ENCODE results near the gene CEACAM4.

- no peak for TF ChIP-seq CTCF (conservative IDR thresholded peaks at IDR 0.05; ENCODE audit: low read depth, low read length)
- no peak for TF ChIP-seq EZH2 (IDR thresholded peaks at IDR 0.05; ENCODE audit: borderline replicate concordance, low read depth, low read length, poor library complexity, severe bottlenecking)
Measured at GRCh38 chr19:41604831-41605230, 22.0 kb downstream of the CEACAM4 start.
